ENCODE measurements around the gene IPO7. TPM values are rescaled to one million over a fixed set of nuclear protein-coding genes. Genes with fewer than 3 reads are reported as not detected.

IPO7 gene
- total RNA-seq, 1 experiment from 2014 or later, result 205 TPM

DNA sequence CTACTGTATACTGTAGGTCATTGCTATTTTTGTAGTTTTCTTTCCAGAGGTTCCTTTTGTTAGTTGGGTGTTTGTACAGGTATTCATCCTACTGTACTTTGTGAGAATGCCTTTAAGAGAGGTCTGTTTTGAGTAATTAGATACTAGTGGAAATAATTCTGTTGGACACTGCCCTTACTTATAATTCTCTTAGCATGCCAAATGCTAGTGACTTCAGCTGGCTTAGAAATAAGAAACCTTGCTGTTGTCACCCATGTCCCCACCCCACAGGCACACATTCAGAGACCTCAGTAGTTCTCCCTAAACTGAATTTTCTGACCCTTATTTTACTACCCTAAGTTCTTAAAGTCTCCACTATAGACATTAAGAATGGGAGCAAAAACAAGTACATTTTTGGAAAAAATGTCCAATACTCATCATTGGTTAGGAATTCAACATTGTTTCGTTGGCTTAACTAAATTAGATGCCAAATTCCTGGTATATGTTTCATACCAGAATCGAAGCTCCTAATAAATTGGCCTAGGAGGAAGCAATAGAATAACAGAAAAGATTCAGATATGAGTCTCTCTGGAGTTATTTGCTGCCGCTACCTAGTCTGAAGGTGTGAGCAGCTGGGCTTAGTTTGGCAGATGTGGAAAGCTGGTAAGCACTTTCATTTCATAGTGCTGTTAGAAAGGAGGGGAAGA, 104.8 kb downstream of the IPO7 start:
- no peaks in the 10 kb centered on the region for H3K4me1 Mint-ChIP-seq
- no peak overlapping the region for H3K18ac ChIP-seq (ENCODE audit: insufficient read length, low read depth, low read length)
- no peaks in the 10 kb centered on the region for H3K23me2 ChIP-seq (ENCODE audit: insufficient read length, low read depth, low read length, poor library complexity, severe bottlenecking)
- H3K27me3 Mint-ChIP-seq (ENCODE audit: low read depth), result no peaks in the 10 kb centered on the region
- no peaks in the 10 kb centered on the region for H3K79me2 ChIP-seq (ENCODE audit: insufficient read depth, low read length)
- H3K27me3 ChIP-seq (ENCODE audit: insufficient read depth, low read length), result no peaks in the 10 kb centered on the region
- H3K9me3 ChIP-seq (ENCODE audit: control insufficient read depth, low read depth, low read length), result no peaks in the 10 kb centered on the region
- no peak overlapping the region for H2BK120ac ChIP-seq (ENCODE audit: low read depth, low read length, poor library complexity, severe bottlenecking)
- H3K56ac ChIP-seq (ENCODE audit: insufficient read length, low read depth, low read length), result no peak overlapping the region
- H4K91ac ChIP-seq (ENCODE audit: insufficient read length, low read depth, low read length), result no peak overlapping the region
- no peaks in the 10 kb centered on the region for H4K20me1 ChIP-seq (ENCODE audit: control insufficient read depth, insufficient read depth, insufficient read length)
- peak overlapping the region in 1 of 3 experiments; percentile 51; a peak in 1 of 7 replicates for H3K27ac Mint-ChIP-seq
- WGBS (ENCODE audit: extremely low coverage, insufficient read length, low lambda C conversion rate), result no CpG with 5 or more reads among the region's 3 CpGs
- H3T11ph ChIP-seq (ENCODE audit: low read length), result no peak overlapping the region
- H3K23ac ChIP-seq (ENCODE audit: insufficient read length, low read depth, low read length), result no peak overlapping the region
- H3K4me3 Mint-ChIP-seq, result no peak overlapping the region
- TF ChIP-seq, protein P1, sequence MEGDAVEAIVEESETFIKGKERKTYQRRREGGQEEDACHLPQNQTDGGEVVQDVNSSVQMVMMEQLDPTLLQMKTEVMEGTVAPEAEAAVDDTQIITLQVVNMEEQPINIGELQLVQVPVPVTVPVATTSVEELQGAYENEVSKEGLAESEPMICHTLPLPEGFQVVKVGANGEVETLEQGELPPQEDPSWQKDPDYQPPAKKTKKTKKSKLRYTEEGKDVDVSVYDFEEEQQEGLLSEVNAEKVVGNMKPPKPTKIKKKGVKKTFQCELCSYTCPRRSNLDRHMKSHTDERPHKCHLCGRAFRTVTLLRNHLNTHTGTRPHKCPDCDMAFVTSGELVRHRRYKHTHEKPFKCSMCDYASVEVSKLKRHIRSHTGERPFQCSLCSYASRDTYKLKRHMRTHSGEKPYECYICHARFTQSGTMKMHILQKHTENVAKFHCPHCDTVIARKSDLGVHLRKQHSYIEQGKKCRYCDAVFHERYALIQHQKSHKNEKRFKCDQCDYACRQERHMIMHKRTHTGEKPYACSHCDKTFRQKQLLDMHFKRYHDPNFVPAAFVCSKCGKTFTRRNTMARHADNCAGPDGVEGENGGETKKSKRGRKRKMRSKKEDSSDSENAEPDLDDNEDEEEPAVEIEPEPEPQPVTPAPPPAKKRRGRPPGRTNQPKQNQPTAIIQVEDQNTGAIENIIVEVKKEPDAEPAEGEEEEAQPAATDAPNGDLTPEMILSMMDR (conservative IDR thresholded peaks at IDR 0.05), result no peak
- H4K5ac ChIP-seq (ENCODE audit: insufficient read length, low read depth, low read length), result no peak overlapping the region
- H3K36me3 Mint-ChIP-seq (ENCODE audit: insufficient read depth in 1 of 3, low read depth in 3 of 3), result peaks cover 15 to 62% (median 57%) of the 10 kb centered on the region in 3 experiments; a peak in 6 of 7 replicates
- no peak overlapping the region for H2BK20ac ChIP-seq (ENCODE audit: low read depth, low read length, poor library complexity, severe bottlenecking)
- DNase-seq, result no peak
- H2AK5ac ChIP-seq (ENCODE audit: insufficient read length, low read length), result no peak overlapping the region
- no peaks in the 10 kb centered on the region for H3K9me3 Mint-ChIP-seq
- H2BK12ac ChIP-seq (ENCODE audit: insufficient read length, low read depth, low read length), result no peak overlapping the region
- no peak overlapping the region for H2AFZ ChIP-seq (ENCODE audit: low read length)
- H3K9ac ChIP-seq (ENCODE audit: extremely low read depth, insufficient read length, low read length), result no peak overlapping the region
- no peak overlapping the region for H3K27ac ChIP-seq (ENCODE audit: insufficient read length, low read depth, low read length)
- H3K4me2 ChIP-seq (ENCODE audit: insufficient read depth, insufficient read length, low read length), result no peak overlapping the region
- H2BK15ac ChIP-seq (ENCODE audit: low read depth, low read length), result no peak overlapping the region
- H4K8ac ChIP-seq (replicated peaks; ENCODE audit: insufficient read length, low read depth, low read length), result no peak overlapping the region
- H3K4me1 ChIP-seq (ENCODE audit: insufficient read depth, low read length), result no peaks in the 10 kb centered on the region
- no peaks in the 10 kb centered on the region for H3K79me1 ChIP-seq (ENCODE audit: insufficient read depth, low read depth, low read length, poor library complexity, severe bottlenecking)
- no peak overlapping the region for H3K4ac ChIP-seq (ENCODE audit: low read depth, low read length)
- no peak overlapping the region for H2BK5ac ChIP-seq (ENCODE audit: insufficient read length, low read length)
- H3K14ac ChIP-seq (ENCODE audit: insufficient read depth, low read length), result no peak overlapping the region
